GM12878 (cell line): Measurements from ENCODE around the gene USP10.

Experiments used
- E2F4 ChIP-seq: IDR thresholded peaks from 2 replicates; pipeline ENCODE4 v1.6.1; 2012; ENCODE audit warnings: low read depth, low read length, improper control_type of control experiment
- ETV6 ChIP-seq, 2 experiments: fragments of 450-650 bp in 1 of 2; IDR thresholded peaks in 1 of 2; conservative IDR thresholded peaks in 1 of 2; 2 replicates each; pipeline ENCODE4 v1.6.1; 2014; ENCODE audit warnings: antibody characterized with exemption in 1 of 2, borderline replicate concordance in 1 of 2, low read depth in 1 of 2, mild to moderate bottlenecking in 1 of 2, moderate library complexity in 1 of 2
- NFIC ChIP-seq: IDR thresholded peaks from 2 replicates; pipeline ENCODE4 v1.6.1; 2012; ENCODE audit warnings: low read depth, mild to moderate bottlenecking, inconsistent platforms, low read length, moderate library complexity
- POLR2A ChIP-seq: IDR thresholded peaks from 2 replicates; pipeline ENCODE4 v1.6.1; 2011; ENCODE audit warnings: low read depth, mild to moderate bottlenecking, low read length
- TBL1XR1 ChIP-seq: IDR thresholded peaks from 2 replicates; pipeline ENCODE4 v1.6.1; 2012; ENCODE audit warnings: low read depth, low read length, improper control_type of control experiment

- no peak for TF ChIP-seq NFIC
- TF ChIP-seq POLR2A, result no peak; the same call in 1 of the 2 replicates
- TF ChIP-seq TBL1XR1, result no peak
- no peak for TF ChIP-seq ETV6 (conservative IDR thresholded peaks at IDR 0.05 in 1 of 2, IDR thresholded peaks at IDR 0.05 in 1 of 2; ENCODE audit: borderline replicate concordance in 1 of 2, low read depth in 1 of 2)
- TF ChIP-seq E2F4, result no peak
These were observed 49.5 kb upstream of the USP10 start for GRCh38 chr16:84650062-84650991.
